Caco-2 (cell line): ENCODE data around the gene CELA3A. TPM values are rescaled to one million over a fixed set of nuclear protein-coding genes. Genes with fewer than 3 reads are reported as not detected.
"Not testable (repeated sequence)": the region's sequence is repeated elsewhere in the genome, so short reads cannot be mapped to it uniquely, and the experiment has no call there.

Experiments
- BruUV-seq: library from RNA; stranded (reverse); fragments of 400-500 nt; replicated peaks from 2 replicates; lab custom pipeline; 2021; lab: Mats Ljungman, UMichigan
- CTCF ChIA-PET: fragments of 300-600 bp; sonication (Branson Sonifier 250); formaldehyde crosslinking; loops from one replicate; lab custom pipeline; 2022; ENCODE audit warnings: antibody characterized with exemption; lab: Charles Lee
- POLR2A ChIA-PET: fragments of 300-600 bp; sonication (Branson Sonifier 250); formaldehyde crosslinking; loops from one replicate; lab custom pipeline; 2022; ENCODE audit warnings: antibody characterized with exemption; lab: Charles Lee
- DNase-seq, 2 experiments: peaks; one replicate each; pipeline versions ENCODE4 v3.0.0 to v3.0.0-alpha.2; 2020 to 2022
- H3K27me3 ChIP-seq: replicated peaks from 2 replicates; pipeline ENCODE4 v1.6.0; 2011; ENCODE audit warnings: low read length; ENCODE audit not compliant: control insufficient read depth, insufficient read depth
- H3K36me3 ChIP-seq: 2 replicates; pipeline ENCODE4 v1.5.1; 2011; ENCODE audit warnings: low read length; ENCODE audit not compliant: control insufficient read depth, insufficient read depth
- H3K4me1 ChIP-seq: fragments of 250-450 bp; sonication (Bioruptor Pico); 2 replicates; pipeline ENCODE4 v1.5.1; 2020; ENCODE audit warnings: mild to moderate bottlenecking
- H3K4me3 ChIP-seq: 2 replicates; pipeline ENCODE4 v1.5.1; 2011; ENCODE audit warnings: low read depth, mild to moderate bottlenecking, control low read depth, low read length
- H3K9me3 ChIP-seq: fragments of 250-450 bp; sonication (Bioruptor Pico); 2 replicates; pipeline ENCODE4 v1.5.1; 2020; ENCODE audit warnings: mild to moderate bottlenecking, moderate library complexity
- H3K27ac Mint-ChIP-seq: one replicate; pipeline ENCODE4 v1.8.0; 2022; ENCODE audit warnings: mixed read lengths; ENCODE audit not compliant: unreplicated experiment
- H3K27me3 Mint-ChIP-seq: one replicate; pipeline ENCODE4 v1.8.0; 2022; ENCODE audit warnings: mixed read lengths; ENCODE audit not compliant: insufficient read depth, unreplicated experiment
- H3K36me3 Mint-ChIP-seq: one replicate; pipeline ENCODE4 v1.8.0; 2022; ENCODE audit warnings: mild to moderate bottlenecking, mixed read lengths; ENCODE audit not compliant: insufficient read depth, unreplicated experiment
- H3K4me1 Mint-ChIP-seq: one replicate; pipeline ENCODE4 v1.8.0; 2022; ENCODE audit warnings: low read depth, mixed read lengths; ENCODE audit not compliant: unreplicated experiment
- H3K4me3 Mint-ChIP-seq: one replicate; pipeline ENCODE4 v1.8.0; 2022; ENCODE audit warnings: mild to moderate bottlenecking, moderate library complexity, mixed read lengths; ENCODE audit not compliant: unreplicated experiment
- H3K9me3 Mint-ChIP-seq: one replicate; pipeline ENCODE4 v1.8.0; 2022; ENCODE audit warnings: mixed read lengths; ENCODE audit not compliant: unreplicated experiment
- intact Hi-C: fragments of 100-400 bp; cut with micrococcal nuclease; formaldehyde crosslinking; loops from one replicate; pipeline ENCODE4 v1.10.0; 2022; ENCODE audit not compliant: unreplicated experiment
- total RNA-seq: library from RNA; stranded (reverse); gene quantifications from 2 replicates; pipeline ENCODE4 v1.2.3, GENCODE V29; 2022

CELA3A gene
- total RNA-seq, 1 experiment from 2014 or later = not detected

DNA sequence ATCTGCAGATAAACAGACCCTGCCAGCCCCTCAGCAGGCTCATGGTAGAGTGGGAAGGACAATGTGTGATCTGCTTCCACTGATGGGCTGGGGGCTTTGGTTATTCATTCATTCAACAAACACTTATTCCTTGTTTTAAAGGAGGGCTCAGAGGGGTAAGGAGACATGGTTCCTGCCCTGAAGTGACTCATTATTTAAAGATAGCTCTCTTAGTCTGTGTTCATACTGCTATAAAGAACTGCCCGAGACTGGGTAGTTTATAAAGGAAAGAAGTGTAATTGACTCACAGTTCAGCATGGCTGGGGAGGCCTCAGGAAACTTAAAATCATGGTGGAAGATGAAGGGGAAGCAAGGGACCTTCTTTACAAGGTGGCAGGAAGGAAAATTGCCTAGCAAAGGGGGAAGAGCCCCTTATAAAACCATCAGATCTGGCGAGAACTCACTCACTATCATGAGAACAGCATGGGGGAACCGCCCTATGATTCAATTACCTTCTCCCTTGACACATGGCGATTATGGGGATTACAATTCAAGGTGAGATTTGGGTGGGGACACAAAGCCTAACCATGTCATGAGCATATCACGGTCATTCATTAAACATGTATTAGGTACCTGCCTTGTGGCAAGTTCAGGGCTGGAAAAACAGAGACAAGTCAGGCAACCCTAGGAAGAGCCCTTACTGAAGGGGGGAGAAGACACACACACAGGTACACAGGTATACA lies 11.6 kb upstream of the CELA3A start:
- intact Hi-C loops = not testable (repeated sequence)

GRCh38 chr1:21992186-21992585 lies 9.3 kb upstream of the CELA3A start:
- H3K27me3 ChIP-seq, H3K36me3 ChIP-seq, CTCF ChIA-PET, POLR2A ChIA-PET, H3K4me1 ChIP-seq, H3K9me3 Mint-ChIP-seq, H3K9me3 ChIP-seq, H3K36me3 Mint-ChIP-seq, DNase-seq, H3K4me3 Mint-ChIP-seq, H3K4me3 ChIP-seq, H3K27ac Mint-ChIP-seq, intact Hi-C loops, H3K27me3 Mint-ChIP-seq, H3K4me1 Mint-ChIP-seq, BruUV-seq: not testable (repeated sequence)

More for the DNA sequence above, 11.6 kb upstream of the CELA3A start:
- BruUV-seq, H3K4me1 ChIP-seq, H3K36me3 Mint-ChIP-seq, H3K4me3 ChIP-seq, DNase-seq, POLR2A ChIA-PET, H3K27me3 Mint-ChIP-seq, CTCF ChIA-PET, H3K4me1 Mint-ChIP-seq, H3K4me3 Mint-ChIP-seq, H3K9me3 ChIP-seq, H3K9me3 Mint-ChIP-seq, H3K27ac Mint-ChIP-seq, H3K27me3 ChIP-seq, H3K36me3 ChIP-seq: not testable (repeated sequence)

DNA sequence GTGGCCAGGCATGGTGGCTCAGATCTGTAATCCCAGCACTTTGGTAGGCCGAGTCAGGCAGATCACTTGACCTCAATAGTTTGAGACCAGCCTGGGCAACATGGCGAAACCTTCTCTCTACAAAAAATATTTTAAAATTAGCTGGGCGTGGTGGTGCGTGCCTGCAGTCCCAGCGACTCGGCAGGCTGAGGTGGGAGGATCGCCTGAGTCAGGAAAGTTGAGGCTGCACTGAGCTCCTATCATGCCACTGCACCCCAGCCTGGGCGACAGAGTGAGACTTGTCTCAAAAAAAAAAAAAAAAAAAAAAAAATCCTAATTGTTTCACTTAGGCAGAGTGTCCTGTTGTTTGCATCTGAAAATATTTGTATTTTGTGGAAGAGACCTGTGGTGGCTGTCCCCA lies 6.7 kb upstream of the CELA3A start:
- H3K27me3 Mint-ChIP-seq, intact Hi-C loops, H3K4me1 Mint-ChIP-seq, POLR2A ChIA-PET, H3K27ac Mint-ChIP-seq, H3K9me3 Mint-ChIP-seq, H3K9me3 ChIP-seq, H3K36me3 ChIP-seq, BruUV-seq, H3K4me3 Mint-ChIP-seq, DNase-seq, CTCF ChIA-PET, H3K4me1 ChIP-seq, H3K4me3 ChIP-seq, H3K27me3 ChIP-seq, H3K36me3 Mint-ChIP-seq: not testable (repeated sequence)

- DNase-seq, H3K4me3 Mint-ChIP-seq, H3K9me3 Mint-ChIP-seq, POLR2A ChIA-PET, H3K27ac Mint-ChIP-seq, H3K36me3 Mint-ChIP-seq, H3K4me1 ChIP-seq, H3K27me3 Mint-ChIP-seq, H3K36me3 ChIP-seq, BruUV-seq, H3K9me3 ChIP-seq, intact Hi-C loops, H3K4me3 ChIP-seq, H3K27me3 ChIP-seq: not testable (repeated sequence)
- peaks cover 14% of the 10 kb centered on the region for H3K4me1 Mint-ChIP-seq
- CTCF ChIA-PET = interaction anchor here (0.6 kb wide), 1 partner anchor 1660 kb away, joined by 3 read pairs; no protein-coding TSS in a partner anchor
These were observed 4.8 kb upstream of the CELA3A start for GRCh38 chr1:21996663-21996970.

DNA sequence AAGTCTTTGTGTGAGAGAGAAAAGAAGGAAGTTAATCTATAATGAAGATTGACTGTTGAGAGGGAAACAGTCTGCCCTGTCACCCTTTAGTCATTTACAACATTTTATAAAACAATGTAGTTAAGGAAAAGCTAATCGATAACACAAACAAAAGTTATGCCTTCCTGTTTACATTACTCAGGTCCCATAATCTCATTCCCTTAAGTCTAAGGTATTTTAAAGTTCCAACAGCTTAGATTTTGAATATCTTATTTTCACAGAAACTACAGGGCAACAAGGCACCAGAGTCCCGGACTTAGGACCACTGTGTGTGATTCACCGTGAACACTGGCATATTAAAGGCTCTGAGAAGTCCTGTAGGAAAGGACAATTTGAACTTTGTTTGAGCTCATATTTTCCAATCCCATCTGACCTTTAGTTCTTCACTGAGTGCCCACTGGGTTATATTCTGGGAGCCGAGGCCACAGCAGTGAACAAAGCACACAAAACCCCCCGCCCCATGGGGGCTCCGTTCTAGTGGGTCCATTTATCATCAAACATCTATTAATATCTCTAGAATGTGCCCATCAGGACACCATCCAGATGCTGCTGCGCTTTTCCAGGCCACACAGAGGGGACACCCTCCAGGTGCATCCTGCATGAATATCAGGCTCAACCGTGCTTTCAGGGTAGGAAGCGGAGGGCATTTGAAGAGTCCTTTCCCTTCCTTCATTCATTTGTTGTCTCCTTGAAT lies 3.4 kb upstream of the CELA3A start:
- H3K4me1 ChIP-seq, BruUV-seq, H3K27ac Mint-ChIP-seq, H3K27me3 ChIP-seq, H3K4me3 Mint-ChIP-seq, intact Hi-C loops, H3K4me3 ChIP-seq, H3K9me3 ChIP-seq, H3K9me3 Mint-ChIP-seq, DNase-seq, CTCF ChIA-PET, H3K36me3 Mint-ChIP-seq, H3K27me3 Mint-ChIP-seq, H3K36me3 ChIP-seq: not testable (repeated sequence)
- POLR2A ChIA-PET = interaction anchor here (0.6 kb wide), 1 partner anchor 32 kb away, joined by 3 read pairs; no protein-coding TSS in a partner anchor
- H3K4me1 Mint-ChIP-seq = peaks cover 14% of the 10 kb centered on the region

DNA sequence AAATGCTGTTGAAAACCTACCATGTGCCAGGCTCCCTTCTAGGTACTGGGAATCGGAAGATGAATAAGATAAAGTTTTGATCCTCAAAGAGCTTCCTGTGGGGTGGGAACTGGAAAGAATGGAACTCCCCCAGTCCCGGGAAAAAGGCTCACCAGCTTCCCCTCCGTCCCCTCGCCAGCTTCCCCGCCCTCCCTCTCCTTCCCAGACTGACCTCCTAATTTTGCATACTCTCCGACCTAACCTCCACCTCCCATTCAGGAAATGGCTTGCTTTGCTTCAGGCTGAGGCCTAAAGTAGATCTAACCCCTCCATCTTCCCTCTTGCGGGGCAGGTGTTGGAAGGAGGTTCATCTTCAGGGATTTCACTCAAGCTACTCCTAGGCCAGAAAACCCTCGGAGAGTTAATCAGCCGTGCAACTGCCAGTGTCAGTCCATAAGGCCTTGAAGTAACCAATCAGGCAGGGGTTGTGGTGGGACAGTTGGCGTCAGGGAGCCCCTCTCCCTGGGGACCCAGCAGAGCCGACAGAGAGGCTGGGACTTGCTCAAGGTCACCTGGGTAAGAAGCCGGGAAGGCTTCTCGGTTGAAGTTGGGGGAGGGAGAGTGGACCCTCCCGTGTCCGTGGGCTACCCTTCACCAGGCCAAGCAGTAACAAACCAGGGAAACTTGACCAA lies 2.7 kb upstream of the CELA3A start:
- H3K27me3 Mint-ChIP-seq, H3K4me1 ChIP-seq, H3K27me3 ChIP-seq, CTCF ChIA-PET, H3K4me3 Mint-ChIP-seq, H3K9me3 Mint-ChIP-seq, intact Hi-C loops, H3K36me3 Mint-ChIP-seq, POLR2A ChIA-PET, H3K36me3 ChIP-seq, BruUV-seq, H3K4me3 ChIP-seq, H3K27ac Mint-ChIP-seq, DNase-seq, H3K9me3 ChIP-seq: not testable (repeated sequence)
- H3K4me1 Mint-ChIP-seq = peaks cover 14% of the 10 kb centered on the region
